ENCODE data around the gene SCAMP1.

DNA sequence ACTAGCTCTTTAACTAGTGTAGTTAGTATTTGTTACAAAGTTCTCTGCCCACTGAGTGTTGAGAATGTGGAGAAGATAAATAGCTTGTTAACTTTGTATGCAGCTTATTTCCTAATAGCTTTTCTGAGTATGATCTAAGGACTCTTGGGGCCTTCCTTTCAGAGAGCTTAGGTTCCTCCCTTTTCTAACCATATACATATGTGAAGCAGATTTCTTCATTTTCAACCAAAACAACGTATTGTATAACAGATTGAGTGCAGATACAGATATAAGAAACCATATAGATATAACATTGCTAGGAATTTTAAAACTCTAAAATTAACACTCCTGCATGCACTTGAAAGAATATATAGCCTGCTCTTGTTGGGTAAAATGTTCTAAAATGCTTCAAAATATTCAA lies 70.4 kb downstream of the SCAMP1 start:
- TF ChIP-seq POLR2A (IDR thresholded peaks at IDR 0.05): no peak
- TF ChIP-seq, protein P1, sequence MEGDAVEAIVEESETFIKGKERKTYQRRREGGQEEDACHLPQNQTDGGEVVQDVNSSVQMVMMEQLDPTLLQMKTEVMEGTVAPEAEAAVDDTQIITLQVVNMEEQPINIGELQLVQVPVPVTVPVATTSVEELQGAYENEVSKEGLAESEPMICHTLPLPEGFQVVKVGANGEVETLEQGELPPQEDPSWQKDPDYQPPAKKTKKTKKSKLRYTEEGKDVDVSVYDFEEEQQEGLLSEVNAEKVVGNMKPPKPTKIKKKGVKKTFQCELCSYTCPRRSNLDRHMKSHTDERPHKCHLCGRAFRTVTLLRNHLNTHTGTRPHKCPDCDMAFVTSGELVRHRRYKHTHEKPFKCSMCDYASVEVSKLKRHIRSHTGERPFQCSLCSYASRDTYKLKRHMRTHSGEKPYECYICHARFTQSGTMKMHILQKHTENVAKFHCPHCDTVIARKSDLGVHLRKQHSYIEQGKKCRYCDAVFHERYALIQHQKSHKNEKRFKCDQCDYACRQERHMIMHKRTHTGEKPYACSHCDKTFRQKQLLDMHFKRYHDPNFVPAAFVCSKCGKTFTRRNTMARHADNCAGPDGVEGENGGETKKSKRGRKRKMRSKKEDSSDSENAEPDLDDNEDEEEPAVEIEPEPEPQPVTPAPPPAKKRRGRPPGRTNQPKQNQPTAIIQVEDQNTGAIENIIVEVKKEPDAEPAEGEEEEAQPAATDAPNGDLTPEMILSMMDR (IDR thresholded peaks at IDR 0.05): no peak

All from right lobe of liver (tissue), 4 donors.